ENCODE data around the gene SAMD14.

- TF ChIP-seq CTCF (IDR thresholded peaks at IDR 0.05) (no peak), POLR2A (IDR thresholded peaks at IDR 0.05) (no peak)
Observed at GRCh38 chr17:50144355-50144754, 14.4 kb upstream of the SAMD14 start.

All from heart left ventricle (tissue), 13 donors.